HepG2 (cell line): Measurements from ENCODE around the gene NRDC. TPM values are rescaled to one million over a fixed set of nuclear protein-coding genes. Genes with fewer than 3 reads are reported as not detected.

Experiments
- FOXA3 ChIP-seq: IDR thresholded peaks from 2 replicates; pipeline ENCODE4 v1.6.1; 2016; ENCODE audit warnings: missing genetic modification reagents, missing compliant biosample characterization
- HOMEZ ChIP-seq: IDR thresholded peaks from 2 replicates; pipeline ENCODE4 v1.6.1; 2016; ENCODE audit warnings: low read depth
- MED13 ChIP-seq: sonication (generic); formaldehyde crosslinking; IDR thresholded peaks from 2 replicates; pipeline ENCODE4 v1.5.0; 2020; ENCODE audit warnings: missing genetic modification reagents
- MIXL1 ChIP-seq: IDR thresholded peaks from 2 replicates; pipeline ENCODE4 v1.6.1; 2016
- POLR2A ChIP-seq, 2 experiments: IDR thresholded peaks; 2 replicates each; pipeline ENCODE4 v1.6.1; 2011; ENCODE audit warnings: low read depth in 2 of 2, low read length in 2 of 2, mild to moderate bottlenecking in 1 of 2, moderate library complexity in 1 of 2; ENCODE audit not compliant: insufficient read depth in 1 of 2
- SMAD9 ChIP-seq: sonication (generic); formaldehyde crosslinking; IDR thresholded peaks from 2 replicates; pipeline ENCODE4 v1.5.1; 2020; ENCODE audit warnings: mild to moderate bottlenecking, missing genetic modification reagents
- SP4 ChIP-seq: sonication (generic); formaldehyde crosslinking; IDR thresholded peaks from 2 replicates; pipeline ENCODE4 v1.8.1; 2023; ENCODE audit warnings: mild to moderate bottlenecking, missing genetic modification reagents
- ZNF138 ChIP-seq: sonication (generic); formaldehyde crosslinking; IDR thresholded peaks from 2 replicates; pipeline ENCODE4 v1.5.0; 2020; ENCODE audit warnings: mild to moderate bottlenecking, low read depth, missing genetic modification reagents
- ZNF253 ChIP-seq: sonication (generic); formaldehyde crosslinking; IDR thresholded peaks from 2 replicates; pipeline ENCODE4 v1.8.0; 2022; ENCODE audit warnings: mild to moderate bottlenecking, missing genetic modification reagents, borderline replicate concordance
- ZNF746 ChIP-seq: sonication (generic); formaldehyde crosslinking; IDR thresholded peaks from 2 replicates; pipeline ENCODE4 v1.8.0; 2022; ENCODE audit warnings: mild to moderate bottlenecking, missing genetic modification reagents
- ZNF782 ChIP-seq: sonication (generic); formaldehyde crosslinking; IDR thresholded peaks from 2 replicates; pipeline ENCODE4 v1.4.0; 2020; ENCODE audit warnings: missing genetic modification reagents, mild to moderate bottlenecking, borderline replicate concordance
- polyA plus RNA-seq, 8 experiments: library from polyadenylated mRNA; depleted of rRNA in 3 of 8; stranded (reverse) in 7 of 8; unstranded in 1 of 8; fragments of >200 nt; fragmentation: Illumina TruSeq in 4 of 8; extraction: Trizol in 4 of 8; gene quantifications; 2 replicates each; pipeline versions ENCODE4 v1.2.1 to v1.2.3, GENCODE V29; 2011 to 2016; ENCODE audit warnings: low read depth in 4 of 8, missing spikeins in 1 of 8, mixed read lengths in 1 of 8; ENCODE audit not compliant: insufficient read depth in 1 of 8
- total RNA-seq, 5 experiments: library from RNA; depleted of rRNA; stranded (reverse); fragments of >200 nt; fragmentation: Illumina TruSeq; extraction: Trizol; gene quantifications; 2 replicates each; pipeline ENCODE4 v1.2.3, GENCODE V29; 2016; ENCODE audit warnings: low read depth in 1 of 5
- TF ChIP-seq, protein P1 (sequence below): sonication (generic); formaldehyde crosslinking; IDR thresholded peaks from 2 replicates; pipeline ENCODE4; 2020; ENCODE audit warnings: missing genetic modification reagents, mild to moderate bottlenecking, borderline replicate concordance
- TF ChIP-seq, protein P2 (sequence below): IDR thresholded peaks from 2 replicates; pipeline ENCODE4 v1.4.0; 2020; ENCODE audit warnings: mild to moderate bottlenecking, missing genetic modification reagents
- TF ChIP-seq, protein P3 (sequence below): IDR thresholded peaks from 2 replicates; pipeline ENCODE4 v1.6.1; 2016
- TF ChIP-seq, protein P4 (sequence below): IDR thresholded peaks from 2 replicates; pipeline ENCODE4 v1.6.1; 2016; ENCODE audit warnings: mild to moderate bottlenecking, missing biosample characterization, missing genetic modification reagents

NRDC gene
- total and polyA plus RNA-seq, 2 of the 13 experiments (the other 11 are each of a cell fraction or from before 2014, with no cell fraction given), result 57.6 to 64.9 TPM

- TF ChIP-seq, protein P1, sequence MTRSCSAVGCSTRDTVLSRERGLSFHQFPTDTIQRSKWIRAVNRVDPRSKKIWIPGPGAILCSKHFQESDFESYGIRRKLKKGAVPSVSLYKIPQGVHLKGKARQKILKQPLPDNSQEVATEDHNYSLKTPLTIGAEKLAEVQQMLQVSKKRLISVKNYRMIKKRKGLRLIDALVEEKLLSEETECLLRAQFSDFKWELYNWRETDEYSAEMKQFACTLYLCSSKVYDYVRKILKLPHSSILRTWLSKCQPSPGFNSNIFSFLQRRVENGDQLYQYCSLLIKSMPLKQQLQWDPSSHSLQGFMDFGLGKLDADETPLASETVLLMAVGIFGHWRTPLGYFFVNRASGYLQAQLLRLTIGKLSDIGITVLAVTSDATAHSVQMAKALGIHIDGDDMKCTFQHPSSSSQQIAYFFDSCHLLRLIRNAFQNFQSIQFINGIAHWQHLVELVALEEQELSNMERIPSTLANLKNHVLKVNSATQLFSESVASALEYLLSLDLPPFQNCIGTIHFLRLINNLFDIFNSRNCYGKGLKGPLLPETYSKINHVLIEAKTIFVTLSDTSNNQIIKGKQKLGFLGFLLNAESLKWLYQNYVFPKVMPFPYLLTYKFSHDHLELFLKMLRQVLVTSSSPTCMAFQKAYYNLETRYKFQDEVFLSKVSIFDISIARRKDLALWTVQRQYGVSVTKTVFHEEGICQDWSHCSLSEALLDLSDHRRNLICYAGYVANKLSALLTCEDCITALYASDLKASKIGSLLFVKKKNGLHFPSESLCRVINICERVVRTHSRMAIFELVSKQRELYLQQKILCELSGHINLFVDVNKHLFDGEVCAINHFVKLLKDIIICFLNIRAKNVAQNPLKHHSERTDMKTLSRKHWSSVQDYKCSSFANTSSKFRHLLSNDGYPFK (CRISPR knock-in tag), result peak; percentile 86; the same call in 1 of the 2 replicates
- TF ChIP-seq HOMEZ (CRISPR knock-in tag) (peak; percentile 99), MED13 (peak; percentile 54; the same call in 1 of the 2 replicates), FOXA3 (CRISPR knock-in tag) (peak; percentile 66), ZNF138 (peak; percentile 77; the same call in 1 of the 2 replicates), SP4 (CRISPR knock-in tag) (peak; percentile 67), POLR2A (IDR thresholded peaks at IDR 0.05; ENCODE audit: insufficient read depth in 1 of 2, low read depth in 2 of 2, low read length in 2 of 2) (peak; percentile 82 to 90), ZNF253 (no peak), MIXL1 (peak; percentile 73), ZNF746 (CRISPR knock-in tag) (no peak; the same call in 1 of the 2 replicates), ZNF782 (CRISPR knock-in tag) (peak; percentile 79), SMAD9 (CRISPR knock-in tag) (0 out of 2 replicates have a peak, but pooled peaks have one; percentile 87)
- TF ChIP-seq, protein P2, sequence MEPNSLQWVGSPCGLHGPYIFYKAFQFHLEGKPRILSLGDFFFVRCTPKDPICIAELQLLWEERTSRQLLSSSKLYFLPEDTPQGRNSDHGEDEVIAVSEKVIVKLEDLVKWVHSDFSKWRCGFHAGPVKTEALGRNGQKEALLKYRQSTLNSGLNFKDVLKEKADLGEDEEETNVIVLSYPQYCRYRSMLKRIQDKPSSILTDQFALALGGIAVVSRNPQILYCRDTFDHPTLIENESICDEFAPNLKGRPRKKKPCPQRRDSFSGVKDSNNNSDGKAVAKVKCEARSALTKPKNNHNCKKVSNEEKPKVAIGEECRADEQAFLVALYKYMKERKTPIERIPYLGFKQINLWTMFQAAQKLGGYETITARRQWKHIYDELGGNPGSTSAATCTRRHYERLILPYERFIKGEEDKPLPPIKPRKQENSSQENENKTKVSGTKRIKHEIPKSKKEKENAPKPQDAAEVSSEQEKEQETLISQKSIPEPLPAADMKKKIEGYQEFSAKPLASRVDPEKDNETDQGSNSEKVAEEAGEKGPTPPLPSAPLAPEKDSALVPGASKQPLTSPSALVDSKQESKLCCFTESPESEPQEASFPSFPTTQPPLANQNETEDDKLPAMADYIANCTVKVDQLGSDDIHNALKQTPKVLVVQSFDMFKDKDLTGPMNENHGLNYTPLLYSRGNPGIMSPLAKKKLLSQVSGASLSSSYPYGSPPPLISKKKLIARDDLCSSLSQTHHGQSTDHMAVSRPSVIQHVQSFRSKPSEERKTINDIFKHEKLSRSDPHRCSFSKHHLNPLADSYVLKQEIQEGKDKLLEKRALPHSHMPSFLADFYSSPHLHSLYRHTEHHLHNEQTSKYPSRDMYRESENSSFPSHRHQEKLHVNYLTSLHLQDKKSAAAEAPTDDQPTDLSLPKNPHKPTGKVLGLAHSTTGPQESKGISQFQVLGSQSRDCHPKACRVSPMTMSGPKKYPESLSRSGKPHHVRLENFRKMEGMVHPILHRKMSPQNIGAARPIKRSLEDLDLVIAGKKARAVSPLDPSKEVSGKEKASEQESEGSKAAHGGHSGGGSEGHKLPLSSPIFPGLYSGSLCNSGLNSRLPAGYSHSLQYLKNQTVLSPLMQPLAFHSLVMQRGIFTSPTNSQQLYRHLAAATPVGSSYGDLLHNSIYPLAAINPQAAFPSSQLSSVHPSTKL (CRISPR knock-in tag), result peak; percentile 50; the same call in 1 of the 2 replicates
- TF ChIP-seq, protein P3, sequence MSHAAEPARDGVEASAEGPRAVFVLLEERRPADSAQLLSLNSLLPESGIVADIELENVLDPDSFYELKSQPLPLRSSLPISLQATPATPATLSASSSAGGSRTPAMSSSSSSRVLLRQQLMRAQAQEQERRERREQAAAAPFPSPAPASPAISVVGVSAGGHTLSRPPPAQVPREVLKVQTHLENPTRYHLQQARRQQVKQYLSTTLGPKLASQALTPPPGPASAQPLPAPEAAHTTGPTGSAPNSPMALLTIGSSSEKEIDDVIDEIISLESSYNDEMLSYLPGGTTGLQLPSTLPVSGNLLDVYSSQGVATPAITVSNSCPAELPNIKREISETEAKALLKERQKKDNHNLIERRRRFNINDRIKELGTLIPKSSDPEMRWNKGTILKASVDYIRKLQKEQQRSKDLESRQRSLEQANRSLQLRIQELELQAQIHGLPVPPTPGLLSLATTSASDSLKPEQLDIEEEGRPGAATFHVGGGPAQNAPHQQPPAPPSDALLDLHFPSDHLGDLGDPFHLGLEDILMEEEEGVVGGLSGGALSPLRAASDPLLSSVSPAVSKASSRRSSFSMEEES (CRISPR knock-in tag), result 0 out of 2 replicates have a peak, but pooled peaks have one; percentile 25
- TF ChIP-seq, protein P4, sequence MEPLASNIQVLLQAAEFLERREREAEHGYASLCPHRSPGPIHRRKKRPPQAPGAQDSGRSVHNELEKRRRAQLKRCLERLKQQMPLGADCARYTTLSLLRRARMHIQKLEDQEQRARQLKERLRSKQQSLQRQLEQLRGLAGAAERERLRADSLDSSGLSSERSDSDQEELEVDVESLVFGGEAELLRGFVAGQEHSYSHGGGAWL (CRISPR knock-in tag), result peak; percentile 73; the same call in 1 of the 2 replicates
These were observed at the start of gene NRDC (continued) for GRCh38 chr1:51878616-51879336.
